A549 (cell line): ENCODE results near the gene HJV. TPM values are rescaled to one million over a fixed set of nuclear protein-coding genes. Genes with fewer than 3 reads are reported as not detected.
"Not testable (repeated sequence)": the region's sequence is repeated elsewhere in the genome, so short reads cannot be mapped to it uniquely, and the experiment has no call there.

Source experiments
- ATAC-seq, 2 experiments: fragments of 200-7000 bp in 1 of 2; fragments of >200 bp in 1 of 2; cut with Nextera tagmentation in 1 of 2; cut with Tn5 transposase in 1 of 2; 3 replicates each; pipeline versions ENCODE4 v1.8.0 to v1.9.1; 2018 to 2020; ENCODE audit warnings: mild to moderate bottlenecking in 1 of 2, moderate library complexity in 1 of 2
- CTCF ChIA-PET: fragments of 300-600 bp; sonication (Branson Sonifier 250); formaldehyde crosslinking; extraction: SDS; loops from one replicate; lab custom pipeline; 2021; ENCODE audit warnings: antibody characterized with exemption, inconsistent platforms; lab: Yijun Ruan, JAX
- POLR2A ChIA-PET: fragments of 350-600 bp; formaldehyde crosslinking; extraction: SDS; loops from one replicate; lab custom pipeline; 2021; ENCODE audit warnings: antibody characterized with exemption, inconsistent platforms; lab: Yijun Ruan, JAX
- DNase-seq, 2 experiments: peaks; one replicate each; pipeline versions ENCODE4 v3.0.0 to v3.0.0-alpha.2; 2011 to 2016; ENCODE audit warnings: low read depth in 1 of 2, low spot score in 1 of 2
- FAIRE-seq: peaks from 2 replicates; lab custom pipeline; 2011; peaks lifted over from hg19 to GRCh38; lab: Jason Lieb, UNC
- H3K27ac ChIP-seq, 2 experiments: fragments of >200 bp; sonication (Bioruptor Twin); formaldehyde crosslinking; 3 replicates each; pipeline ENCODE4 v1.5.1; 2016 to 2017
- H3K4me1 ChIP-seq: fragments of >200 bp; sonication (Bioruptor Twin); formaldehyde crosslinking; 3 replicates; pipeline ENCODE4 v1.6.1; 2016
- H3K4me2 ChIP-seq: fragments of >200 bp; sonication (Bioruptor Twin); formaldehyde crosslinking; 3 replicates; pipeline ENCODE4 v1.6.1; 2016
- H3K4me3 ChIP-seq: fragments of >200 bp; sonication (Bioruptor Twin); formaldehyde crosslinking; 3 replicates; pipeline ENCODE4 v1.5.1; 2016
- H3K9me3 ChIP-seq: fragments of >200 bp; sonication (Bioruptor Twin); formaldehyde crosslinking; 3 replicates; pipeline ENCODE4 v1.6.1; 2016
- BHLHE40 ChIP-seq: IDR thresholded peaks from 2 replicates; pipeline ENCODE4 v1.6.1; 2012; ENCODE audit warnings: low read depth, low read length, inconsistent platforms
- CHD4 ChIP-seq: fragments of 200-600 bp; sonication (generic); IDR thresholded peaks from 2 replicates; pipeline ENCODE4 v1.6.1; 2016; ENCODE audit warnings: antibody characterized with exemption, mild to moderate bottlenecking, borderline replicate concordance
- EHF ChIP-seq: fragments of 250-450 bp; sonication (Bioruptor Pico); IDR thresholded peaks from 2 replicates; pipeline ENCODE4 v1.5.0; 2020; ENCODE audit warnings: mild to moderate bottlenecking
- EHMT2 ChIP-seq: fragments of 200-600 bp; sonication (generic); IDR thresholded peaks from 2 replicates; pipeline ENCODE4 v1.6.1; 2016; ENCODE audit warnings: antibody characterized with exemption, low read depth, mild to moderate bottlenecking, moderate library complexity
- FOXS1 ChIP-seq: fragments of 250-450 bp; sonication (Bioruptor Pico); IDR thresholded peaks from 2 replicates; pipeline ENCODE4 v1.5.0; 2020; ENCODE audit warnings: mild to moderate bottlenecking, moderate library complexity
- JUNB ChIP-seq: fragments of >200 bp; sonication (Bioruptor Twin); formaldehyde crosslinking; IDR thresholded peaks from 2 replicates; pipeline ENCODE4 v1.6.1; 2016
- KDM1A ChIP-seq: fragments of 200-600 bp; sonication (generic); IDR thresholded peaks from 2 replicates; pipeline ENCODE4 v1.6.1; 2016; ENCODE audit warnings: low read depth, mild to moderate bottlenecking
- KDM5A ChIP-seq: fragments of 200-600 bp; sonication (generic); IDR thresholded peaks from 2 replicates; pipeline ENCODE4 v1.6.1; 2016; ENCODE audit warnings: antibody characterized with exemption, mild to moderate bottlenecking
- MAFK ChIP-seq: fragments of 450-650 bp; IDR thresholded peaks from 2 replicates; pipeline ENCODE4 v1.6.1; 2014; ENCODE audit not compliant: partially characterized antibody
- NPAS2 ChIP-seq: fragments of 250-450 bp; sonication (Bioruptor Pico); IDR thresholded peaks from 2 replicates; pipeline ENCODE4 v1.8.0; 2022; ENCODE audit warnings: mild to moderate bottlenecking, moderate library complexity, borderline replicate concordance
- PHF8 ChIP-seq: fragments of 200-600 bp; sonication (generic); IDR thresholded peaks from 2 replicates; pipeline ENCODE4 v1.6.1; 2016; ENCODE audit warnings: low read depth, mild to moderate bottlenecking, antibody characterized with exemption, moderate library complexity, borderline replicate concordance
- RAD21 ChIP-seq, 2 experiments: fragments of >200 bp in 1 of 2; sonication (Bioruptor Twin) in 1 of 2; formaldehyde crosslinking in 1 of 2; IDR thresholded peaks in 1 of 2; conservative IDR thresholded peaks in 1 of 2; 2 replicates in 1 of 2; 3 replicates in 1 of 2; pipeline ENCODE4 v1.6.1; 2012 to 2018; ENCODE audit warnings: inconsistent platforms in 1 of 2
- TFCP2L1 ChIP-seq: fragments of 250-450 bp; sonication (Bioruptor Pico); IDR thresholded peaks from 2 replicates; pipeline ENCODE4 v1.5.0; 2021; ENCODE audit warnings: mild to moderate bottlenecking
- ZSCAN20 ChIP-seq: fragments of 250-450 bp; sonication (Bioruptor Pico); IDR thresholded peaks from 2 replicates; pipeline ENCODE4 v1.8.0; 2022; ENCODE audit warnings: mild to moderate bottlenecking, moderate library complexity
- WGBS: methylation state at CpG from one replicate; pipeline ENCODE4 v1.1.6; 2017; ENCODE audit errors: missing lambda C conversion rate; 5-methylcytosine and 5-hydroxymethylcytosine counted together
- polyA plus RNA-seq, 4 experiments: library from polyadenylated mRNA; depleted of rRNA in 3 of 4; stranded (reverse); fragments of >200 nt; fragmentation: RNase III in 1 of 4; extraction: RNeasy Plus Mini Kit Qiagen cat#74134 plus additional on column Dnase treatment in 1 of 4; gene quantifications; 2 replicates in 3 of 4; 3 replicates in 1 of 4; pipeline ENCODE4 v1.2.3, GENCODE V29; 2011 to 2017

HJV gene
- polyA plus RNA-seq, 2 of the 4 experiments (the other 2 are of a cell fraction): not detected

DNA sequence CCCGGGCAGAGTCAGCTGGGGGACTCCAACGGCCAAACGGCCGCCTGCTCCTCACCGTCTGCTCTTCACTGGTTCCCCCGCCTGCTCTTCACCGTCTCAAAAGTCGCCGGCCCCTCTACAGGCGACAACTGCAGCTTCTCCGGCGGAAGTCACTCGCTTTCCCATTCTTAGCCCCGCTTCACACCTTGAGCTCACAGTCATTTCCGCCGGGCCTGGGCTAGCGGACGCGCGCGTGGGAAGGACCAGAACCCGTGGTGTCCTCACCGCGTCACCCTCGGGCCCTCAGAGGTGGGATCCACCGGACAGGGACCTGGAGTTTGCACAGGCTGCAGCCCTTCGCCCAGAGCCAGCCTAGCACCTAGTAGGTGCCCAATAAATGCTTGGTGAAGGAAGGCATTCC lies 27.9 kb upstream of the HJV start:
- DNase-seq: no peak
- TF ChIP-seq KDM1A: no peak
- TF ChIP-seq ZSCAN20: no peak
- TF ChIP-seq NPAS2 (CRISPR knock-in tag): no peak
- TF ChIP-seq FOXS1 (CRISPR knock-in tag): no peak
- no peak for TF ChIP-seq BHLHE40
- no peak for TF ChIP-seq RAD21 (conservative IDR thresholded peaks at IDR 0.05 in 1 of 2, IDR thresholded peaks at IDR 0.05 in 1 of 2)
- no peak for TF ChIP-seq TFCP2L1
- TF ChIP-seq PHF8: no peak
- no peak for TF ChIP-seq EHMT2
- no peak for TF ChIP-seq JUNB
- WGBS: 96% methylated on average over 27 of the region's 27 CpGs
- H3K4me2 ChIP-seq: peak overlapping the region; percentile 90
- ATAC-seq: no peak
- POLR2A ChIA-PET: interaction anchor here (4.6 kb wide), 1 partner anchor 12 kb away, joined by 106 read pairs; no protein-coding TSS in a partner anchor
- no peaks in the 10 kb centered on the region for H3K9me3 ChIP-seq
- H3K27ac ChIP-seq: peak overlapping the region; percentile 81 to 95
- FAIRE-seq: no peak
- H3K4me3 ChIP-seq: no peak overlapping the region
- peaks cover 29% of the 10 kb centered on the region for H3K4me1 ChIP-seq
- CTCF ChIA-PET: interaction anchor here (5.9 kb wide), 1 partner anchor 12 kb away, joined by 41 read pairs; no protein-coding TSS in a partner anchor

DNA sequence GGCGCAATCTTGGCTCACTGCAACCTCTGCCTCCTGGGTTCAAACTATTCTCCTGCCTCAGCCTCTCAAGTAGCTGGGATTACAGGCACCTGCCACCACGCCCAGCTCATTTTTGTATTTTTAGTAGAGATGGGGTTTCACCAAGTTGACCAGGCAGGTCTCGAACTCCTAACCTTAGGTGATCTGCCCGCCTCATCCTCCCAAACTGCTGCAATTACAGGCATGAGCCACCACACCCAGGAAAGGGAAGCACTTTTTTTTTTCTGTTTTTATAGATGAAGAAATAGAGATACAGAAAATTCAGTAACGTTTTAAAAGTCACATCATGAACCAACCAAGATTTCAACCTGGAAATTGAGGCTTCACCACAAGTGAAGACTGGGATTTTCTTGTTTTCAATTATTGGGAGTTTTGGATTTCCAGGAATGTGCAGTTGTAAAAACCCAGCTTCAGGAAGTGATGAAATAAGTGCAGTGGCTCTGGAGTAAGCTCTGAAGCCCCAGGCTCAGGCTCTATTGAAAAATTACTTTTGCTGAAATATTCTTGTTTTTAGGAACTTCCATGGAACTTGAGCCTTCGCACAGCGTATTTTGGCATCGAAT lies 27.1 kb upstream of the HJV start:
- DNase-seq: peak in 1 of 2 experiments; percentile 25
- peak overlapping the region; percentile 81 to 95; a peak in 5 of 6 replicates for H3K27ac ChIP-seq
- H3K4me3 ChIP-seq, FAIRE-seq, ATAC-seq, H3K9me3 ChIP-seq: not testable (repeated sequence)
- 80% methylated on average over 8 of the region's 8 CpGs for WGBS
- ChIA-PET POLR2A (interaction anchor here (4.6 kb wide), 1 partner anchor 11 kb away, joined by 106 read pairs; no protein-coding TSS in a partner anchor), CTCF (interaction anchor here (5.9 kb wide), 1 partner anchor 11 kb away, joined by 41 read pairs; no protein-coding TSS in a partner anchor)
- H3K4me1 ChIP-seq: peaks cover 29% of the 10 kb centered on the region
- H3K4me2 ChIP-seq: peak overlapping the region; percentile 90; the same call in 1 of the 3 replicates

DNA sequence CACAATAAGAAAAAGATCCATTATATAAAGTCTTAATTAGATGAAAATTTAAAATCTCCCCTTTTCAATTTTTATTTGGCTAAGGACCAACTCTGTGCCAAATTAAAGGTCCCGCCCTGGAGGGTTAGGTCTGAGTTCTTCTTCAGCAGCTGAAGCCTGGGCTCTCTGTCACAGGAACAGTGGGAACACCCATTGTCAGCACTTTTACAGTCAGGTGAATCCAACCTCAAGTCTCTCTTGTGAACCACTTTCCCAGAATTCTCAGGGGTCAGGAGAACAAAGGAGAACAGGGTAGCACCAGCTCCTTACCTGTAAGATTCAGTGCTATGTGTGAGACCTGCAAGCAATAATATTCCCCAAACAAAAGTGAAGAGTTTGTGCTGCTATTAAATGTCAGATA lies 25.1 kb upstream of the HJV start:
- Histone ChIP-seq H3K4me1 (peaks cover 29% of the 10 kb centered on the region), H3K4me3 (no peak overlapping the region), H3K9me3 (no peaks in the 10 kb centered on the region), H3K27ac (peak overlapping the region in 1 of 2 experiments; percentile 12; a peak in 1 of 6 replicates), H3K4me2 (no peak overlapping the region)
- DNase-seq: no peak
- ATAC-seq: no peak
- FAIRE-seq: no peak
- 88% methylated on average over 1 of the region's 1 CpG for WGBS
- ChIA-PET CTCF (interaction anchor here (1.0 to 2.1 kb wide), 3 partner anchors 10 to 16 kb away, joined by 3 to 6 read pairs (median 5); no protein-coding TSS in a partner anchor), POLR2A (no interaction called here)
- peak; percentile 32 for TF ChIP-seq MAFK
- no peak for TF ChIP-seq EHMT2

DNA sequence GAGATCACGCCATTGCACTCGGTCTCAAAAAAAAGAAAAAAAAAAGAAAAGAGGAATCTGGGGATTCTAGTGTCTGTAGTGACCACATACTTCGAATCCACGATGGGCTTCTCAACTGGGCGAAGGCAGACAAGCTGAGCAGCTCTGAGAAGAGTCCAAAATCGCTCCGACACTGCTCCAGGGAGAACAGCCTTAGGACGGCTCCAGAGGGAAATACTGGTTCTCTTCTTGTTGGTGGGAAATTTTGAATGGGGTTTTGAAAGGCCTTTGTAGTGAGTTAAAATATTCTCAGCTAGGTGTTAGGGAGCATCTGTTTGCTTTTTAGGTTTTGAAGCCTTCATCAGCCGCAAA lies 18.3 kb upstream of the HJV start:
- Histone ChIP-seq H3K4me2 (peak overlapping the region; percentile 60), H3K9me3 (no peaks in the 10 kb centered on the region), H3K27ac (peak overlapping the region; percentile 37 to 95; a peak in 4 of 6 replicates), H3K4me3 (peak overlapping the region; percentile 62), H3K4me1 (peaks cover 3% of the 10 kb centered on the region; the same call in 2 of the 3 replicates)
- CTCF ChIA-PET: interaction anchor here (0.9 to 5.7 kb wide), 3 partner anchors 10 to 181 kb away, joined by 3 to 41 read pairs (median 4); partner anchors contain the start of gene PIAS3
- WGBS: 70% methylated on average over 9 of the region's 9 CpGs
- no peak for FAIRE-seq
- TF ChIP-seq CHD4 (0 out of 2 replicates have a peak, but pooled peaks have one; percentile 35), JUNB (no peak), KDM5A (no peak), EHF (CRISPR knock-in tag) (no peak)
- ATAC-seq: no peak
- POLR2A ChIA-PET: interaction anchor here (6.0 kb wide), 1 partner anchor 11 kb away, joined by 106 read pairs; no protein-coding TSS in a partner anchor
- peak in 1 of 2 experiments; percentile 19 for DNase-seq
